HG03159 (cell line): Measurements from ENCODE around the gene KCNH6.

ENCODE experiments used
- ATAC-seq: cut with Tn5 transposase; IDR thresholded peaks from one replicate; pipeline ENCODE4 v1.9.1; 2021; ENCODE audit warnings: mild to moderate bottlenecking, moderate library complexity; ENCODE audit not compliant: unreplicated experiment

KCNH6 gene

GRCh38 chr17:63486317-63487013 is 36.7 kb upstream of the KCNH6 start:
- ATAC-seq = no peak

GRCh38 chr17:63487014-63487339 is 36.2 kb upstream of the KCNH6 start:
- ATAC-seq = no peak

GRCh38 chr17:63488851-63489250 is 34.3 kb upstream of the KCNH6 start:
- no peak for ATAC-seq

GRCh38 chr17:63489291-63489690 is 33.9 kb upstream of the KCNH6 start:
- no peak for ATAC-seq

- no peak for ATAC-seq
Measured at GRCh38 chr17:63490329-63490728, 32.8 kb upstream of the KCNH6 start.

GRCh38 chr17:63490858-63491400 is 32.2 kb upstream of the KCNH6 start:
- ATAC-seq = no peak

- no peak for ATAC-seq
Measured at GRCh38 chr17:63491413-63491812, 31.7 kb upstream of the KCNH6 start.

GRCh38 chr17:63491977-63492618 is 31.1 kb upstream of the KCNH6 start:
- ATAC-seq = no peak

GRCh38 chr17:63492940-63493339 is 30.2 kb upstream of the KCNH6 start:
- ATAC-seq = no peak

GRCh38 chr17:63493411-63493810 is 29.7 kb upstream of the KCNH6 start:
- ATAC-seq = no peak

- no peak for ATAC-seq
Measured at GRCh38 chr17:63494300-63494928, 28.7 kb upstream of the KCNH6 start.

- no peak for ATAC-seq
Measured at GRCh38 chr17:63495491-63495890, 27.7 kb upstream of the KCNH6 start.

GRCh38 chr17:63496177-63496576 is 27.0 kb upstream of the KCNH6 start:
- ATAC-seq = no peak

- no peak for ATAC-seq
Measured at GRCh38 chr17:63496663-63497400, 26.3 kb upstream of the KCNH6 start.

- no peak for ATAC-seq
Measured at GRCh38 chr17:63497708-63498483, 25.3 kb upstream of the KCNH6 start.

- ATAC-seq = no peak
Measured at GRCh38 chr17:63498626-63499195, 24.4 kb upstream of the KCNH6 start.

GRCh38 chr17:63500543-63501390 is 22.4 kb upstream of the KCNH6 start:
- ATAC-seq = no peak

- ATAC-seq = no peak
Measured at GRCh38 chr17:63503341-63503705, 19.8 kb upstream of the KCNH6 start.

- ATAC-seq = no peak
Measured at GRCh38 chr17:63504261-63504660, 18.9 kb upstream of the KCNH6 start.
